ENCODE data around the gene UCKL1.

Gene UCKL1

GRCh38 chr20:63903796-63904561 is 52.2 kb downstream of the UCKL1 start:
- Histone ChIP-seq H3K4me2 (no peak overlapping the region; the same call in 1 of the 2 replicates), H3K9me3 (no peaks in the 10 kb centered on the region), H3K9ac (no peak overlapping the region), H3K4me3 (no peak overlapping the region), H3K36me3 (peaks cover 34% of the 10 kb centered on the region), H3K27me3 (no peaks in the 10 kb centered on the region), H3K4me1 (peaks cover 71% of the 10 kb centered on the region), H3K27ac (no peak overlapping the region), H4K20me1 (peaks cover 100% of the 10 kb centered on the region)
- no peak for TF ChIP-seq Cebpa-rat (IDR thresholded peaks at IDR 0.05)

GRCh38 chr20:63900413-63900812 is 55.8 kb downstream of the UCKL1 start:
- H3K4me3 ChIP-seq = no peak overlapping the region
- TF ChIP-seq Cebpa-rat (IDR thresholded peaks at IDR 0.05) = no peak
- H3K9ac ChIP-seq = peak overlapping the region; percentile 38; the same call in 1 of the 2 replicates
- no peaks in the 10 kb centered on the region for H3K27me3 ChIP-seq
- H3K36me3 ChIP-seq = peaks cover 50% of the 10 kb centered on the region
- peak overlapping the region; percentile 45 for H3K4me2 ChIP-seq
- peaks cover 79% of the 10 kb centered on the region for H3K4me1 ChIP-seq
- H3K9me3 ChIP-seq = no peaks in the 10 kb centered on the region
- peaks cover 100% of the 10 kb centered on the region for H4K20me1 ChIP-seq
- no peak overlapping the region for H3K27ac ChIP-seq

GRCh38 chr20:63898882-63899558 is 57.2 kb downstream of the UCKL1 start:
- no peak for TF ChIP-seq Cebpa-rat (IDR thresholded peaks at IDR 0.05)
- no peak overlapping the region for H3K4me3 ChIP-seq
- H3K27ac ChIP-seq = 0 out of 2 replicates have a peak overlapping the region, but pooled peaks have one; percentile 44
- peaks cover 77% of the 10 kb centered on the region for H3K4me1 ChIP-seq
- no peak overlapping the region for H3K9ac ChIP-seq
- H3K4me2 ChIP-seq = peak overlapping the region; percentile 24; the same call in 1 of the 2 replicates
- no peaks in the 10 kb centered on the region for H3K9me3 ChIP-seq
- peaks cover 45% of the 10 kb centered on the region for H3K36me3 ChIP-seq
- H3K27me3 ChIP-seq = no peaks in the 10 kb centered on the region
- H4K20me1 ChIP-seq = peaks cover 90% of the 10 kb centered on the region

- Histone ChIP-seq H3K4me1 (peaks cover 71% of the 10 kb centered on the region), H3K36me3 (peaks cover 36% of the 10 kb centered on the region), H3K9ac (no peak overlapping the region), H4K20me1 (peaks cover 90% of the 10 kb centered on the region), H3K27me3 (no peaks in the 10 kb centered on the region), H3K4me3 (no peak overlapping the region), H3K4me2 (peak overlapping the region; percentile 96), H3K9me3 (no peaks in the 10 kb centered on the region), H3K27ac (no peak overlapping the region)
- no peak for TF ChIP-seq Cebpa-rat (IDR thresholded peaks at IDR 0.05)
These were observed 58.1 kb downstream of the UCKL1 start for GRCh38 chr20:63897978-63898561.

GRCh38 chr20:63896264-63897105 is 59.7 kb downstream of the UCKL1 start:
- Histone ChIP-seq H3K4me1 (peaks cover 63% of the 10 kb centered on the region), H3K4me2 (peak overlapping the region; percentile 96), H3K9me3 (no peaks in the 10 kb centered on the region), H4K20me1 (peaks cover 89% of the 10 kb centered on the region), H3K4me3 (peak overlapping the region; percentile 73), H3K27ac (peak overlapping the region; percentile 69), H3K36me3 (peaks cover 37% of the 10 kb centered on the region), H3K9ac (peak overlapping the region; percentile 81), H3K27me3 (no peaks in the 10 kb centered on the region)
- no peak for TF ChIP-seq Cebpa-rat (IDR thresholded peaks at IDR 0.05)

- Histone ChIP-seq H4K20me1 (peaks cover 89% of the 10 kb centered on the region), H3K4me3 (peak overlapping the region; percentile 73), H3K9me3 (no peaks in the 10 kb centered on the region), H3K27me3 (no peaks in the 10 kb centered on the region), H3K4me2 (peak overlapping the region; percentile 96), H3K27ac (peak overlapping the region; percentile 69), H3K36me3 (peaks cover 37% of the 10 kb centered on the region), H3K4me1 (peaks cover 59% of the 10 kb centered on the region), H3K9ac (peak overlapping the region; percentile 81)
- TF ChIP-seq Cebpa-rat (IDR thresholded peaks at IDR 0.05) = no peak
These were observed 60.3 kb downstream of the UCKL1 start for GRCh38 chr20:63895952-63896263.

- Histone ChIP-seq H3K4me3 (peak overlapping the region; percentile 73), H3K9ac (peak overlapping the region; percentile 81), H3K27ac (peak overlapping the region; percentile 69), H3K4me1 (peaks cover 58% of the 10 kb centered on the region), H3K36me3 (peaks cover 40% of the 10 kb centered on the region), H3K9me3 (no peaks in the 10 kb centered on the region), H3K27me3 (no peaks in the 10 kb centered on the region), H3K4me2 (peak overlapping the region; percentile 96), H4K20me1 (peaks cover 89% of the 10 kb centered on the region)
- no peak for TF ChIP-seq Cebpa-rat (IDR thresholded peaks at IDR 0.05)
These were observed 60.8 kb downstream of the UCKL1 start for GRCh38 chr20:63895202-63895951.

GRCh38 chr20:63894358-63895201 is 61.6 kb downstream of the UCKL1 start, which contains the start of gene DNAJC5:
Gene DNAJC5 (plus strand): TSS chr20:63895126. CDS start chr20:63928346, 33,220 bp downstream.
- peaks cover 89% of the 10 kb centered on the region for H4K20me1 ChIP-seq
- H3K4me1 ChIP-seq = peaks cover 57% of the 10 kb centered on the region
- no peaks in the 10 kb centered on the region for H3K9me3 ChIP-seq
- no peak for TF ChIP-seq Cebpa-rat (IDR thresholded peaks at IDR 0.05)
- peak within 1 kb of the TSS; percentile 96 for H3K4me2 ChIP-seq
- peaks cover 48% of the 10 kb centered on the region for H3K36me3 ChIP-seq
- H3K9ac ChIP-seq = peak within 1 kb of the TSS; percentile 81
- peak within 1 kb of the TSS; percentile 73 for H3K4me3 ChIP-seq
- H3K27ac ChIP-seq = peak within 1 kb of the TSS; percentile 69
- H3K27me3 ChIP-seq = no peaks in the 10 kb centered on the region

All from BLaER1 (cell line).